ENCODE data around the gene GOLGA5. TPM values are rescaled to one million over a fixed set of nuclear protein-coding genes. Genes with fewer than 3 reads are reported as not detected.
A peak's percentile ranks its signal among the peaks of the same experiment; 100 is the strongest.
"Not testable (repeated sequence)": the region's sequence is repeated elsewhere in the genome, so short reads cannot be mapped to it uniquely, and the experiment has no call there.

The GOLGA5 gene
- total RNA-seq = 20.1 and 20.8 TPM in 2 replicates

GRCh38 chr14:92793709-92794546 is at the start of gene GOLGA5:
Gene GOLGA5 (plus strand): TSS chr14:92794305. CDS start chr14:92797438, 3,133 bp downstream.
- intact Hi-C loops (cut with micrococcal nuclease) = loop anchor here (2.0 to 5.0 kb wide), 3 partner anchors 232 to 687 kb away; partner anchors contain the start of genes ATXN3, GON7 and UBR7
- DNase-seq = peak; percentile 100
- Mint-ChIP-seq H3K27me3 (peaks cover 6% of the 10 kb centered on the region), H3K4me1 (peaks cover 20% of the 10 kb centered on the region), H3K4me3 (peak within 1 kb of the TSS; percentile 98), H3K9me3 (peaks cover 20% of the 10 kb centered on the region), H3K27ac (peak within 1 kb of the TSS; percentile 92), H3K36me3 (ENCODE audit: low read depth) (peaks cover 22% of the 10 kb centered on the region)

- Mint-ChIP-seq H3K36me3 (ENCODE audit: low read depth) (no peaks in the 10 kb centered on the region), H3K4me3 (peak overlapping the region; percentile 70), H3K9me3 (peaks cover 4% of the 10 kb centered on the region), H3K27me3 (peaks cover 67% of the 10 kb centered on the region), H3K27ac (no peak overlapping the region), H3K4me1 (peaks cover 28% of the 10 kb centered on the region)
- intact Hi-C loops (cut with micrococcal nuclease) = loop anchor here (1.0 to 5.0 kb wide), 2 partner anchors 21 to 35 kb away; no protein-coding TSS in a partner anchor
- DNase-seq = no peak
Observed at GRCh38 chr14:92747701-92748258, 46.3 kb upstream of the GOLGA5 start.

DNA sequence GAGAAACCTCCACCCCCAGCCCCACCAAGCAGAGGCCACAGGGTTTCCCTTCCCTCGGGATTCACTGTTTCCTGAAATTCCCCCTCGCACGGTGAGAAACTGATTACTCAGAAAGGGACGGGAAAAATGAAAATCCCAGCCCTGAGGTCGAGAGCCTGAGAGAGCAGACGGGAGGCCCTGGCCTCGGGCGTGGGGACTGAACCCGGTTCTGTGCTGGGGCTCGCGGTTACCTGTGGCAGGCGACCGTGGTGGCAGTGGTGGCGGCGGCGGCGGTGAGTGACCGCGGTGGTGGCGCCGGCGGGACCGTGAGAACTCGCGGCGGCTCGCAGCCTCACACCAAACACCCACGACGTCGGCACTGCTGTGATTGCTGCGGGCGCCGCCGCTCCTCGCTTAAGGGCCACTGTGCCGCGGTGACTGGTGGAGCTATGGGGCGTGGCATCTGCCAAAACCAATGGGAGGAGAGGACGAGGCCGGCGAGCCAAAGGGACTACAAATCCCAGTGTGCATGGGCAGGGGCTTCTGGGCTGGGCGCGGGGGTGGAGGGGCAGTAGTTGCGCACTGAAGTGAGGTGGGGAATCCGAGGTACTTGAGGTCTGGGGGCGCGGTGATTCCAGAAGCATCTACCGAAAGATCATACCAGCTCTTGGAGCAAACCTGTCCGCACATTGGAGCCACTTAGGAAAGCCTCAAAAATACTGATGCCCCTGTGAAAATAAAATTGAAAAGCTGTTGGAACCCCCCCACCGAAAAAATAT is 45.7 kb upstream of the GOLGA5 start, which contains the start of gene LGMN:
TSS of gene LGMN (minus strand) at position 369 of the 758 bp plus-strand sequence. CDS start 15,841 bp downstream, outside the sequence.
- H3K36me3 Mint-ChIP-seq (ENCODE audit: low read depth) = no peaks in the 10 kb centered on the region
- DNase-seq = peak; percentile 92
- H3K27me3 Mint-ChIP-seq = peaks cover 73% of the 10 kb centered on the region
- intact Hi-C loops (cut with micrococcal nuclease) = loop anchor here (1.0 to 5.0 kb wide), 2 partner anchors 20 to 34 kb away; no protein-coding TSS in a partner anchor
- H3K27ac Mint-ChIP-seq = no peak within 1 kb of the TSS
- peaks cover 28% of the 10 kb centered on the region for H3K4me1 Mint-ChIP-seq
- peak within 1 kb of the TSS; percentile 70 for H3K4me3 Mint-ChIP-seq
- peaks cover 4% of the 10 kb centered on the region for H3K9me3 Mint-ChIP-seq

DNA sequence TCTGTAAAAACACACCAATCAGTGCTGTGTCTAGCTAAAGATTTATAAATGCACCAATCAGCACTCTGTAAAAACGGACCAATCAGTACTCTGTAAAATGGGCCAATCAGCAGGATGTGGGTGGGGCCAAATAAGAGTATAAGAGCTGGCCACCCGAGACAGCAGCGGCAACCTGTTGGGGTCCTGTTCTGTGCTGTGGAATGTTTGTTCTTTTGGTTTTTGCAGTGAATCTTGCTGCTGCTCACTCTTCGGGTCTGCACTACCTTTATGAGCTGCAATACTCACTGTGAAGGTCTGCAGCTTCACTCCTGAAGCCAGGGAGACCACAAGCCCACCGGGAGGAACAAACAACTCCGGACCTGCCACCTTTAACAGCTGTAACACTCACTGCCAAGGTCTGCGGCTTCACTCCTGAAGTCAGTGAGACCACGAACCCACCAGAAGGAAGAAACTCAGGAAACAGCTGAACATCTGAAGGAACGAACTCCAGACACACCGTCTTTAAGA is 43.8 kb upstream of the GOLGA5 start:
- H3K4me3 Mint-ChIP-seq = peak overlapping the region; percentile 75
- H3K9me3 Mint-ChIP-seq; H3K36me3 Mint-ChIP-seq (ENCODE audit: low read depth); H3K27ac Mint-ChIP-seq: not testable (repeated sequence)
- peak; percentile 69 for DNase-seq
- peaks cover 28% of the 10 kb centered on the region for H3K4me1 Mint-ChIP-seq
- intact Hi-C loops (cut with micrococcal nuclease) = loop anchor here (2.0 kb wide), 1 partner anchor 13 kb away; no protein-coding TSS in a partner anchor
- peaks cover 77% of the 10 kb centered on the region for H3K27me3 Mint-ChIP-seq

- Mint-ChIP-seq H3K27me3 (peaks cover 71% of the 10 kb centered on the region), H3K4me3 (peak overlapping the region; percentile 75), H3K27ac (no peak overlapping the region), H3K36me3 (ENCODE audit: low read depth) (no peaks in the 10 kb centered on the region), H3K9me3 (peaks cover 4% of the 10 kb centered on the region), H3K4me1 (peaks cover 28% of the 10 kb centered on the region)
- intact Hi-C loops (cut with micrococcal nuclease) = loop anchor here (2.0 kb wide), 1 partner anchor 14 kb away; no protein-coding TSS in a partner anchor
- DNase-seq = no peak
Observed at GRCh38 chr14:92750994-92751400, 43.1 kb upstream of the GOLGA5 start.

GRCh38 chr14:92751819-92752218 is 42.3 kb upstream of the GOLGA5 start:
- Mint-ChIP-seq H3K36me3 (ENCODE audit: low read depth) (no peaks in the 10 kb centered on the region), H3K4me3 (no peak overlapping the region), H3K4me1 (peaks cover 28% of the 10 kb centered on the region), H3K9me3 (peaks cover 4% of the 10 kb centered on the region), H3K27me3 (peaks cover 65% of the 10 kb centered on the region), H3K27ac (no peak overlapping the region)
- intact Hi-C loops (cut with micrococcal nuclease) = loop anchor here (2.0 kb wide), 1 partner anchor 15 kb away; no protein-coding TSS in a partner anchor
- no peak for DNase-seq

- Mint-ChIP-seq H3K4me3 (no peak overlapping the region), H3K27ac (no peak overlapping the region), H3K36me3 (ENCODE audit: low read depth) (no peaks in the 10 kb centered on the region), H3K4me1 (peaks cover 19% of the 10 kb centered on the region), H3K27me3 (peaks cover 51% of the 10 kb centered on the region), H3K9me3 (peaks cover 4% of the 10 kb centered on the region)
- DNase-seq = no peak
- intact Hi-C loops (cut with micrococcal nuclease) = no loop called here
Observed at GRCh38 chr14:92753250-92753649, 40.9 kb upstream of the GOLGA5 start.

DNA sequence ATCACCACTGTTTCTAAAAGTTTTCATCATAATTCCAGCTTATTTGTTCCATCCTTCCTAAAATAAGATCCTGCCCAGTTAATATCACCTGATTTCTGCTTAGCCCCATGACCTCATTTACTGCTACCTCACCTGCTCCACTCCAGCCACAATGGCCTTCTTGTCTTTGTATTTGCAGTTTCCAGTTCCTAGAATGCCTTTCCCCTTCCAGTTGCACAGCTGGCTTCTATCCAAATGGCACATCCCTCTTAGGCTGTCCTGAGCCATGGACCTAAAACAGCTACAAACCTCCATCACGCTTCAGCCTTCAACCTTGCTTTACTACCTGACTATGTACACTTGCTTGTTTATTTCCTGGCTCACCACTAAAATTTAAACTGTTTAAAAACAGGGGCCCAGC is 39.1 kb upstream of the GOLGA5 start:
- H3K27ac Mint-ChIP-seq = no peak overlapping the region
- DNase-seq = no peak
- no peak overlapping the region for H3K4me3 Mint-ChIP-seq
- H3K27me3 Mint-ChIP-seq = peaks cover 34% of the 10 kb centered on the region
- peaks cover 19% of the 10 kb centered on the region for H3K4me1 Mint-ChIP-seq
- H3K36me3 Mint-ChIP-seq (ENCODE audit: low read depth) = peaks cover 2% of the 10 kb centered on the region
- H3K9me3 Mint-ChIP-seq = peaks cover 8% of the 10 kb centered on the region
- intact Hi-C loops (cut with micrococcal nuclease) = no loop called here

GRCh38 chr14:92755495-92755894 is 38.6 kb upstream of the GOLGA5 start:
- peaks cover 2% of the 10 kb centered on the region for H3K36me3 Mint-ChIP-seq (ENCODE audit: low read depth)
- intact Hi-C loops (cut with micrococcal nuclease) = no loop called here
- peaks cover 19% of the 10 kb centered on the region for H3K4me1 Mint-ChIP-seq
- no peak for DNase-seq
- H3K9me3 Mint-ChIP-seq = peaks cover 8% of the 10 kb centered on the region
- H3K27me3 Mint-ChIP-seq = peaks cover 31% of the 10 kb centered on the region
- H3K4me3 Mint-ChIP-seq = no peak overlapping the region
- no peak overlapping the region for H3K27ac Mint-ChIP-seq

GRCh38 chr14:92756446-92756845 is 37.7 kb upstream of the GOLGA5 start:
- peaks cover 2% of the 10 kb centered on the region for H3K36me3 Mint-ChIP-seq (ENCODE audit: low read depth)
- H3K4me3 Mint-ChIP-seq = no peak overlapping the region
- no peak for DNase-seq
- peaks cover 34% of the 10 kb centered on the region for H3K27me3 Mint-ChIP-seq
- H3K4me1 Mint-ChIP-seq = peaks cover 22% of the 10 kb centered on the region
- no peak overlapping the region for H3K27ac Mint-ChIP-seq
- H3K9me3 Mint-ChIP-seq = peaks cover 8% of the 10 kb centered on the region
- intact Hi-C loops (cut with micrococcal nuclease) = no loop called here

GRCh38 chr14:92759300-92759678 is 34.8 kb upstream of the GOLGA5 start:
- peaks cover 2% of the 10 kb centered on the region for H3K36me3 Mint-ChIP-seq (ENCODE audit: low read depth)
- H3K27ac Mint-ChIP-seq = no peak overlapping the region
- intact Hi-C loops (cut with micrococcal nuclease) = no loop called here

DNA sequence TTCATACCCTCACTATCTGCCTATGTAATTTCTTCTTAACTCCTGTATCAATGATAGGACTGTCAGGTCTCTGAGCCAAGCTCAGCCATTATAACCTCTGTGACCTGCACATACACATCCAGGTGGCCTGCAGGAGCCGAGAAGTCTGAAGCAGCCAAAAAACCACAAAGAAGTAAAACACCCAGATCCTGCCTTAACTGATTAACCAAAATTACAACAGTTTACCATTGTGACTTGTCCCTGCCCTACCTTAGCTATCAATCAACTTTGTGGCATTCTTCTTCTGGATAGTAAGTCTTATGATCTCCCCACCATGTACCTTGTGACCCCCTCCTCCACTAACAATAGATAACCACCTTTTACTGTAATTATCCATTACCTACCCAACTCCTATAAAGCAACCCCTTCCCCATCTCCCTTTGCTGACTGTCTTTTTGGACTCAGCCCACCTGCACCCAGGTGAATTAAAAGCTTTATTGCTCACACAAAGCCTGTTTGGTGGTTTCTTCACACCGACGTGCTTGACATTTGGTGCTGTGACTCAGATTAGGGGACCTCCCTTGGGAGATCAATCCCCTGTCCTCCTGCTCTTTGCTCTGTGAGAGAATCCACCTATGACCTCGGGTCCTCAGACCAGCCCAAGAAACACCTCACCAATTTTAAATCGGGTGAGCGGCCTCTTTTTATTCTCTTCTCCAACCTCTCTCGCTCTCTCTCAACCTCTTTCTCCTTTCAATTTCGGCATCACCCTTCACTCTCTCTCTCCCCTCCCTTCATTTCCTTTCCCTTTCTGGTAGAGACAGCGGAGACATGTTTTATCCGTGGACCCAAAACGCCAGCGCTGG is 34.2 kb upstream of the GOLGA5 start:
- Mint-ChIP-seq H3K9me3 (peaks cover 8% of the 10 kb centered on the region), H3K27ac (peak overlapping the region; percentile 52), H3K4me1 (peaks cover 22% of the 10 kb centered on the region), H3K27me3 (peaks cover 35% of the 10 kb centered on the region), H3K36me3 (ENCODE audit: low read depth) (peaks cover 2% of the 10 kb centered on the region), H3K4me3 (peak overlapping the region; percentile 36)
- DNase-seq = peak; percentile 65
- intact Hi-C loops (cut with micrococcal nuclease) = no loop called here

More at GRCh38 chr14:92759300-92759678, 34.8 kb upstream of the GOLGA5 start:
- peak; percentile 70 for DNase-seq
- no peak overlapping the region for H3K4me3 Mint-ChIP-seq
- peaks cover 34% of the 10 kb centered on the region for H3K27me3 Mint-ChIP-seq
- H3K4me1 Mint-ChIP-seq = peaks cover 22% of the 10 kb centered on the region
- H3K9me3 Mint-ChIP-seq = peaks cover 8% of the 10 kb centered on the region

GRCh38 chr14:92760524-92760805 is 33.6 kb upstream of the GOLGA5 start:
- intact Hi-C loops (cut with micrococcal nuclease) = no loop called here
- Mint-ChIP-seq H3K4me3 (peak overlapping the region; percentile 36), H3K4me1 (peaks cover 22% of the 10 kb centered on the region), H3K27ac (no peak overlapping the region), H3K27me3 (peaks cover 38% of the 10 kb centered on the region), H3K9me3 (peaks cover 8% of the 10 kb centered on the region), H3K36me3 (ENCODE audit: low read depth) (peaks cover 2% of the 10 kb centered on the region)
- no peak for DNase-seq
